ENCODE results near the gene COL6A3. TPM values are rescaled to one million over a fixed set of nuclear protein-coding genes. Genes with fewer than 3 reads are reported as not detected.

COL6A3 gene
- polyA plus RNA-seq, 3 donors: not detected

GRCh38 chr2:237287872-237288271 is 126.1 kb downstream of the COL6A3 start:
- Histone ChIP-seq H3K36me3 (replicated peaks in 1 of 2; ENCODE audit: control insufficient read depth in 1 of 2, insufficient read depth in 2 of 2, low read length in 2 of 2) (no peaks in the 10 kb centered on the region), H3K4me2 (replicated peaks; ENCODE audit: extremely low read depth, low read length, poor library complexity, severe bottlenecking) (no peak overlapping the region), H3K27ac (ENCODE audit: low read depth in 1 of 2, low read length in 2 of 2) (no peak overlapping the region), H3K9me3 (replicated peaks in 1 of 2; ENCODE audit: control insufficient read depth in 1 of 2, insufficient read depth in 1 of 2, low read length in 2 of 2) (peaks cover 0 to 3% of the 10 kb centered on the region in 2 donors), H3K4me1 (ENCODE audit: control insufficient read depth in 1 of 2, insufficient read depth in 2 of 2, low read length in 2 of 2) (peaks cover 11 to 15% of the 10 kb centered on the region in 2 donors), H4K20me1 (ENCODE audit: insufficient read depth, low read length) (no peaks in the 10 kb centered on the region), H3K27me3 (ENCODE audit: control insufficient read depth in 2 of 2, insufficient read depth in 2 of 2, low read length in 2 of 2) (peaks cover 5 to 21% of the 10 kb centered on the region in 2 donors), H2AFZ (ENCODE audit: insufficient read depth, low read depth, low read length, poor library complexity, severe bottlenecking) (no peak overlapping the region), H3K4me3 (replicated peaks in 1 of 3; ENCODE audit: low read depth in 2 of 3, low read length in 3 of 3) (no peak overlapping the region), H3K9ac (ENCODE audit: insufficient read depth, low read length, poor library complexity, severe bottlenecking) (no peak overlapping the region), H3K79me2 (ENCODE audit: insufficient read depth, low read length) (no peaks in the 10 kb centered on the region)
- no peak overlapping the region for H3K27ac Mint-ChIP-seq
- H3K27me3 Mint-ChIP-seq (ENCODE audit: low read depth in 3 of 3): peaks cover 18 to 27% (median 21%) of the 10 kb centered on the region in 3 donors
- H3K4me3 Mint-ChIP-seq: no peak overlapping the region
- no peak for DNase-seq
- intact Hi-C loops (cut with micrococcal nuclease): no loop called here
- TF ChIP-seq CTCF (IDR thresholded peaks at IDR 0.05): no peak
- H3K4me1 Mint-ChIP-seq: peaks cover 18% of the 10 kb centered on the region
- no CpG with 5 or more reads among the region's 1 CpG for WGBS (ENCODE audit: insufficient coverage)
- peaks cover 0 to 15% (median 7%) of the 10 kb centered on the region in 7 donors for H3K9me3 Mint-ChIP-seq
- no peaks in the 10 kb centered on the region for H3K36me3 Mint-ChIP-seq

- Histone ChIP-seq H4K20me1 (ENCODE audit: insufficient read depth, low read length) (no peaks in the 10 kb centered on the region), H3K4me2 (replicated peaks; ENCODE audit: extremely low read depth, low read length, poor library complexity, severe bottlenecking) (no peak overlapping the region), H2AFZ (ENCODE audit: insufficient read depth, low read depth, low read length, poor library complexity, severe bottlenecking) (no peak overlapping the region), H3K9me3 (replicated peaks in 1 of 2; ENCODE audit: control insufficient read depth in 1 of 2, insufficient read depth in 1 of 2, low read length in 2 of 2) (peaks cover 0 to 3% of the 10 kb centered on the region in 2 donors), H3K79me2 (ENCODE audit: insufficient read depth, low read length) (no peaks in the 10 kb centered on the region), H3K4me1 (ENCODE audit: control insufficient read depth in 1 of 2, insufficient read depth in 2 of 2, low read length in 2 of 2) (no peaks in the 10 kb centered on the region), H3K27me3 (ENCODE audit: control insufficient read depth in 2 of 2, insufficient read depth in 2 of 2, low read length in 2 of 2) (no peaks in the 10 kb centered on the region), H3K36me3 (replicated peaks in 1 of 2; ENCODE audit: control insufficient read depth in 1 of 2, insufficient read depth in 2 of 2, low read length in 2 of 2) (no peaks in the 10 kb centered on the region), H3K4me3 (replicated peaks in 1 of 3; ENCODE audit: low read depth in 2 of 3, low read length in 3 of 3) (no peak overlapping the region), H3K9ac (ENCODE audit: insufficient read depth, low read length, poor library complexity, severe bottlenecking) (no peak overlapping the region), H3K27ac (ENCODE audit: low read depth in 1 of 2, low read length in 2 of 2) (no peak overlapping the region)
- WGBS (ENCODE audit: insufficient coverage): no CpG with 5 or more reads among the region's 4 CpGs
- no peaks in the 10 kb centered on the region for H3K36me3 Mint-ChIP-seq
- peaks cover 3 to 14% (median 7%) of the 10 kb centered on the region in 7 donors for H3K9me3 Mint-ChIP-seq
- TF ChIP-seq CTCF (IDR thresholded peaks at IDR 0.05): no peak
- peaks cover 2 to 10% (median 5%) of the 10 kb centered on the region in 3 donors for H3K27me3 Mint-ChIP-seq (ENCODE audit: low read depth in 3 of 3)
- H3K4me3 Mint-ChIP-seq: no peak overlapping the region
- intact Hi-C loops (cut with micrococcal nuclease): no loop called here
- peak in 1 of 3 donors; percentile 27 for DNase-seq
- no peak overlapping the region for H3K27ac Mint-ChIP-seq
- H3K4me1 Mint-ChIP-seq: peaks cover 12% of the 10 kb centered on the region
Measured at GRCh38 chr2:237283131-237283928, 130.6 kb downstream of the COL6A3 start.

Measured in CD14-positive monocyte (primary cell).